GM12873 (cell line): ENCODE data around the gene PRKRA.

Experiments used
- TF ChIP-seq, protein P1 (sequence below): IDR thresholded peaks from 2 replicates; pipeline ENCODE4 v1.5.1; 2012; ENCODE audit warnings: low read depth, mild to moderate bottlenecking, moderate library complexity, low read length, control low read depth; ENCODE audit not compliant: insufficient read depth; ENCODE audit errors: missing control alignments

Gene PRKRA

DNA sequence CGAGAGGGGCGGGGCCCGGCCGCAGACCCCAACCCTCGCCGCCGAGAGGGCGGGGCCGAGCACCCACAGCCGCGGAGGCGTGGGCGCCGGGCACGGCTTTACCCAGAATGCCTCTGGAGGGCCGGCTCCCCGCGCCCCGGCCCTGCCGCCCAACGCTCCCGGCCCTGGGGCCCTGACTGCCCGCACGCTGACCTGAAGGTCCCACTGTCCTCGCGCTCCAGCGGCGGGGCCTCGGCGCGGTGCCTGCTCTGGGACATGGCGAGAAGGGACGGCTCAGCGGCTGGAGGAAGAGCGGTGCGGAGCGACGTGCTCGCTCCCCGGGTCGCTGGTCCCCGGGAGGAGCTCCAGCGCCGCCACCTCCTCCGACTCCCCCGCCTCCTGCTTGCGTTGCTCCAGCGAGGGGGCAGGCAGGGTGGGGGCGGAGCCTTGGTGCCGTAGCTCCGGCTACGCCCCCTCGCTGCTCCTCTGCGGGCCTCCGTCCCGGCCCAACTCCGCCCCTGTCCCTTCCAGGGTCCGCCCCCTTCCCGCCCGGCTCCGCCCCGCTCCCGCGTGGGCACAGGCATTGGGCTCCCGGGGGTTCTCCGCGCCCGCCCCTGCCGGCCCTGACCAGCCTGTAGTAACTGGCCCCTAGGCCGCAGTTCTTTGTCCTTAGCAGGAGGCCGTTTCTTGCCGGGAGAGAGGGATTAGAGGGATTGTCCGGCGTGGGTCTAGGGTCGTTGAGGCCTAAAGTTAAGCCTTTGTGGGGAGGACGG lies at the start of gene PRKRA, which contains the start of gene PJVK:
TSS of gene PRKRA (minus strand) at position 402 of the 752 bp plus-strand sequence. CDS start at position 257, 145 bp downstream.
TSS of gene PJVK (plus strand) at position 605 of the 752 bp plus-strand sequence. CDS start 2,032 bp downstream, outside the sequence.
- TF ChIP-seq, protein P1, sequence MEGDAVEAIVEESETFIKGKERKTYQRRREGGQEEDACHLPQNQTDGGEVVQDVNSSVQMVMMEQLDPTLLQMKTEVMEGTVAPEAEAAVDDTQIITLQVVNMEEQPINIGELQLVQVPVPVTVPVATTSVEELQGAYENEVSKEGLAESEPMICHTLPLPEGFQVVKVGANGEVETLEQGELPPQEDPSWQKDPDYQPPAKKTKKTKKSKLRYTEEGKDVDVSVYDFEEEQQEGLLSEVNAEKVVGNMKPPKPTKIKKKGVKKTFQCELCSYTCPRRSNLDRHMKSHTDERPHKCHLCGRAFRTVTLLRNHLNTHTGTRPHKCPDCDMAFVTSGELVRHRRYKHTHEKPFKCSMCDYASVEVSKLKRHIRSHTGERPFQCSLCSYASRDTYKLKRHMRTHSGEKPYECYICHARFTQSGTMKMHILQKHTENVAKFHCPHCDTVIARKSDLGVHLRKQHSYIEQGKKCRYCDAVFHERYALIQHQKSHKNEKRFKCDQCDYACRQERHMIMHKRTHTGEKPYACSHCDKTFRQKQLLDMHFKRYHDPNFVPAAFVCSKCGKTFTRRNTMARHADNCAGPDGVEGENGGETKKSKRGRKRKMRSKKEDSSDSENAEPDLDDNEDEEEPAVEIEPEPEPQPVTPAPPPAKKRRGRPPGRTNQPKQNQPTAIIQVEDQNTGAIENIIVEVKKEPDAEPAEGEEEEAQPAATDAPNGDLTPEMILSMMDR = no peak

DNA sequence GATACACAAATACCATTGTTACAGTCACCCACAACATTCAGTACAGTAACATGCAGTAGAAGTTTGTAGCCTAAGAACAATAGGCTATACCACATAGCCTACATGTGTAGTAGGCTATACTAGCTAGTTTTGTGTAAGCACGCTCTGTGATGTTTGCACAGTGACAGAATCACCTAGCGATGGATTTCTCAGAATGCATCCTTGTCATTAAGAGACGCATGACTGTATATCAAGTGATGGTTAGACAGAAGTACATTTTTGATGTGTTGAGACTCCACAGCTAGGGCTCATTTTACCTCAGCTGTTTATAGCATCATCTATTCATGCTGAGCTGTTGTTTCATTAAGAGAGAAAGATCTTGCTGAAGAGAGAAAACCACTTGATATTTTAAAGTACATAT lies 48.7 kb upstream of the PRKRA start:
- TF ChIP-seq, protein P1 = no peak

DNA sequence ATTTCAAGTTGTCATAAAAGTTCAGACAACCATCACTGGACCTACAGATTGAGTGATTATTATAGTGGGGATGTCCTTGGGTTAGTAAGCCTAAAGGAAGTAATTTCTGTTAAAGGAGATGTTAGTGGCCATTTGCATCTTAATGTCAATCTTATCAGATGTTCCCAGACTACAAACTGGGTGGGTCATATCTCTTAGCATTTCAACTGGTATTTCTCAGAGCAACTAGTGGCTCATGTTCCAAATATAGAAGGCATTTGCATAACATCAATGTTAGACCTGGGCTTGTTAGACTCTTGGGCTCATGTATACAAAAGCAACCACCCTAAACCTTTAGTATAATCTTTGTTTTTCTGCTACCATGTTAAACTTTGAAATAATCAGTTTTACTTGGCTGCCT lies 47.2 kb upstream of the PRKRA start:
- TF ChIP-seq, protein P1 = no peak

DNA sequence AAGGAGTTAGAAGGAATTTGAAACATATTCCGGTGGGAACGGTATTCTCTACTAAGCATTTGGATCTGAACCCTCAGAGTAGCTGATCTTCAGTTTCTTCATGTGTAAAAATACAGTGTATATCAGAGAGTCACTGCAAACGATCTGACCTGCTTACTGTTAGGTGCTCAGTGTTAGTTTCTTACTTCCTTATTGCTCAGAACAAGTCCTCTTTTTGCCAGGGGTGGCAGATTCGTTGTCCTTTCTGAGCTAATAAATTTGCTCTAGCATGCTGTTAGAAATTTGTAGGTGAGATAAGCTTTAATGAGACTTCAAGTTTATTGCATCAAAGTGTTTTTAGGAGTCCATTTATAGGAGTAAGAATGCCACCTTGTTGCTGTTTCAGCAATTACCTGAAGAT lies 45.1 kb upstream of the PRKRA start:
- TF ChIP-seq, protein P1 = no peak

DNA sequence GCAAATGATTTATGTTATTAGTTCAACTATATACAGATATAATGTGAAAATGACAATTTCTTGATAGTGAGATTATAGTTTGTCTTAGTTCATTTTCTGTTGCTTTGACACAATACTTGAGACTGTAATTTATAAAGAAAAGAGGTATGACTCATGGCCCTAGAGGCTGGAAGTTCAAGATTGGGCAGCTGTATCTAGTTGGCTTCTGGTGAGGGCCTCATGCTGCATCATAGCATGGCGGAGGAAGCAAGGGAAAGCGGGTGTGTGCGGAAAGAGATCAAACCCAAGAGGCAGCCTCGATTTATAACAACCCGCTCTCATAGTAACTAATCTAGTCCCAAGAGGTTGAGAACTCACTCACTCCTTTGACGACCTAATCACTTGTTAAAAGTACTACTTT lies 40.6 kb upstream of the PRKRA start:
- TF ChIP-seq, protein P1 = no peak

DNA sequence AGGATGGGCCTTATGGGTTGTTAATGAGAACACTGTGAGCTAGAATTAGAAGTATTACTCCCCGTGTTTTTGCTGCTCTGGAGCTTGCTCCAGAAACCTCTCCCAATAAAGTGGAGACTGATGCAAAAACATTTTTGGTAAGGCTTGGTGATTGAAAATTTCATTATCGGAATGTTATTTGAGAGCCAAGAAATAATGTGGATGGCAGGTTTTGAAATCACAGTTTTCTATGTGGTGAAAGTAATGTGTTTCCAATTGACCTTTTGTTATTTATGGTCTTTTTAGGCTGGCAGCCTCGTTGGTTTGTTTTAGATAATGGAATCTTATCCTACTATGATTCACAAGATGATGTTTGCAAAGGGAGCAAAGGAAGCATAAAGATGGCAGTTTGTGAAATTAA lies 34.4 kb upstream of the PRKRA start:
- TF ChIP-seq, protein P1 = no peak

DNA sequence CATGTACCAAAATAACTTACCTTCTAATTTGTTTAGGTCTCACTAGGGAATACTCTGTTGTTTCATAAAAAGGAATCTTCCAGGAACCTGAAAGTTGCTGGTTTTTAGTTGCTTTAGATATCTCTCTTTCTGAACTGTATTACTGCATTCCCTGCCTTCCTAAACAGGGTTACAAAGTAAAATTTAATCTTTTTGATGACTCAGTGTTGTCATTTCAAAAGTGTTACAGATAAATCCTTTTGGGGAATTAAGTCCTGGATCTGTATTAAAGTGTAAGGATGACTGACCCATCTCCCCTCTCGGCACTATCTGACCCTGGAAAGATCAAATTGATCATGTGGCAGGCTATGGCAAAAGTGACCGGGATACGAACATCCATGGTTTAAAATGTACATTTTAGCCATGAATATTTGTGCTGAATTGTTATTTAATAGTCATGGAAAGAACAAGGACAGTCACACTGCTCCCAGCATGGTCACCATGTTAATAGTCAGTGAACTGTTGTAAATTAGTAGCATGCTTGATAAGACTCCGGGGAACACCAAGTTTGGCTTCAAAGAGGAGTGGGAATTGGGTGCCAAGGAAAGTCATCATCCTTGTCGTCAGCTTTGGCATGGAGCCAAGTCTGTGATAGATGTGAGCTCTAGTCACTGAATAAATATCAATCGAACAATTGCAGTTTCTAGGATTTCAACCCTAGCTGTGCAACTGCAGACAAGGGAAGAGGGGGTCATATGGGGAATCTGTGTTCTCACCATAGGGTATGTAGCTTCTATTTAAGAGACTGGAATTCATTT lies 33.5 kb upstream of the PRKRA start:
- TF ChIP-seq, protein P1 = no peak
